HUES48 (cell line): ENCODE measurements around the gene NUMB.

Experiments
- H3K27ac ChIP-seq: one replicate; pipeline ENCODE4 v1.7.0; 2013; ENCODE audit warnings: low read depth, low read length, inconsistent platforms
- H3K27me3 ChIP-seq: 2 replicates; pipeline ENCODE4 v1.6.1; 2013; ENCODE audit warnings: mild to moderate bottlenecking, low read length; ENCODE audit not compliant: control insufficient read depth, insufficient read depth
- H3K36me3 ChIP-seq: 2 replicates; pipeline ENCODE4 v1.6.1; 2013; ENCODE audit warnings: low read length; ENCODE audit not compliant: control insufficient read depth, insufficient read depth
- H3K4me1 ChIP-seq: 2 replicates; pipeline ENCODE4 v1.6.1; 2013; ENCODE audit warnings: mild to moderate bottlenecking, low read length; ENCODE audit not compliant: control insufficient read depth, insufficient read depth
- H3K4me3 ChIP-seq: 2 replicates; pipeline ENCODE4 v1.5.1; 2013; ENCODE audit warnings: mild to moderate bottlenecking, low read depth, low read length
- H3K9ac ChIP-seq: 2 replicates; pipeline ENCODE4 v1.6.1; 2013; ENCODE audit warnings: mild to moderate bottlenecking, low read depth, low read length, moderate library complexity
- H3K9me3 ChIP-seq: 2 replicates; pipeline ENCODE4 v1.6.1; 2013; ENCODE audit warnings: low read length; ENCODE audit not compliant: control insufficient read depth, insufficient read depth

The NUMB gene

DNA sequence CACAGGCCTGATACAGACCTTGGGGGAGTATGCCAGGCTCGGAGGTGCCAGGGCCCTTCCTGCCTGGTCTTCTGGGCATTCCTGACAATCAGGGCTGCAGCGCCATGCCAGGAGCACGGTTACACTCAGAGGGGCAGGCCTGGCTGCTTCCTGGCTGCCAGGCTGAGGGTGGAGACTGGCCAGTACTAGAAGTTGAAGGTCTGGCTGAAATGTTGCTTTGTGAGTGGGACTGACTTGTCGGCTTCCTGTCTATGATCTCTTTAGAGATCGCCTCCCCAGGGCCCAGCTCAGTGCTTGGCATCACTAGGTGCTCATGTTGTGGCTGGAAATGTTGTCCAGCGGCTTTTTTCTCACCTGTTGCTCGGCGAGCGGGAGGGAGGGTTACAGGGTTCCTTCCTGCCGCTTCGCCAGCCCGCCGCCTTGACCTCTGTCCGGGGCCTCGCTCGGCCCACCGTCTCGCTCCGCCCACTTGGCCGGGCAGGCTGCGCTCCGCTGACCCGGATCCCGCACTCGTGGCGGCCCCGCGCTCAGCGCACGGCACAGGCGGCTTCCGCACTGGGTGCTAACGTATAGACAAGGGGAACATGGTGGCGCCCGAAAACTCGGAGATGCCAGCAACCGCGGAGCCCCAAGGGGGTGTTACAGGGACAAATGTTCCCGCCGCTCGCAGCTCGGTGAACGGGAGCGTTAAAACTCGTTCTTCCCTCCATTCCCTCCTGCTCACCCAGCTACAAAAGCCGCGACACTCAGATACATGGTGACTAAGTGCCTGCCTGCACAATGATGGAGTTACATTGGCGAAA, 188.4 kb downstream of the NUMB start:
- Histone ChIP-seq H3K27me3 (no peaks in the 10 kb centered on the region), H3K9me3 (no peaks in the 10 kb centered on the region), H3K4me1 (no peaks in the 10 kb centered on the region), H3K9ac (no peak overlapping the region), H3K4me3 (peak overlapping the region; percentile 46), H3K27ac (no peak overlapping the region), H3K36me3 (peaks cover 55% of the 10 kb centered on the region)

DNA sequence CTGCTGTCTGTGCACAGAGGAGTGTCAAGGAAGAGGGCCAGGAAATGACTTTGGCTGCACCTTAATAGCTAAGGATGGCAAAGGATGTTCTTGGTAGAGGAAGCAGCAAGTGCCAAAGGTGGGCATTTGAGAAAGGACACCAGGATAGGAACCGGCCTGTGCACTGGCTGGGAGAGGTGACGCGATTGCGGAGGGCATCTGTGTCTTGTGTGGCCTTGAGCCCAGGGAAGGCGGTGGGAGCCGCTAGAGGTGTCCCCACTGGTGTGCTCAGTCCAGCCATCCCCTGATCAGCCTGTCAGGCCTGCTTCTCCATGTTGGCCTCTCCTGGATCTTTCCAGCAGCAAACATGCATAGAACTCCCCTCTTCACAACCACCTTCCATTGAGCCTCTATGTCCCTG, 190.9 kb downstream of the NUMB start:
- Histone ChIP-seq H3K9me3 (no peaks in the 10 kb centered on the region), H3K4me3 (no peak overlapping the region), H3K9ac (no peak overlapping the region), H3K4me1 (no peaks in the 10 kb centered on the region), H3K36me3 (peaks cover 46% of the 10 kb centered on the region), H3K27me3 (no peaks in the 10 kb centered on the region), H3K27ac (no peak overlapping the region)

DNA sequence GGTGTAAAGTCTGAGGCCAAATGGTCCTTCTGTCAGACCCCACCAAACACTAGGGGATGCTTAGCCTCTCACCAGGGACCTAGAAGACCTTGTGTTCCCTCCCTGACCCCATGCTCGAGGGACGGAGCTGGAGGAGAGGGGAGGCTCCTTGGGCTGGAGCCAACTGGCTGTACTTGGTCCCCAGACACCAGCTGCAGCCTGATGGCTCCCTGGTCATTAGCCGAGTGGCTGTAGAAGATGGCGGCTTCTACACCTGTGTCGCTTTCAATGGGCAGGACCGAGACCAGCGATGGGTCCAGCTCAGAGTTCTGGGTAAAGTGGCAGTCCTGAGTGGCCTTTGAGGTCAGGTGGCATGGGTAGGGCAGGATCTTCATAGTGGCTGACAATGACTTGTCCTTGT, 192.0 kb downstream of the NUMB start:
- H3K9me3 ChIP-seq, result no peaks in the 10 kb centered on the region
- H3K4me3 ChIP-seq, result no peak overlapping the region
- H3K4me1 ChIP-seq, result no peaks in the 10 kb centered on the region
- H3K27ac ChIP-seq, result no peak overlapping the region
- H3K9ac ChIP-seq, result no peak overlapping the region
- H3K36me3 ChIP-seq, result peaks cover 40% of the 10 kb centered on the region
- H3K27me3 ChIP-seq, result no peaks in the 10 kb centered on the region

DNA sequence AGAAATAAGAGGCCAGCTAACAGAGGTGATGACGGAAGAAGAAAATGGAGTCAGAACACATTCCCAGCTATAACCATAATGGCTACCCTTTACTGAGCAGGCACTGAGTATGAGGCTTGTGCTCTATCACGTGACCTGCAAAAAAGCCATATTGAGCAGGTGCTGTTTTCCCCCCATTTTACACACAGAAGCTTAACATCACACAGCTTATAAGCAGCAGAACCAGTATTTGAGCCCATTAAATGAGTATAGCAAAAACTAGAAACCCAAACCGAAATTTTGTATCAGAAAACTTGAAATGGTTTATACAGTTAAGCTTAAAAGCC, 192.7 kb downstream of the NUMB start:
- Histone ChIP-seq H3K4me1 (no peaks in the 10 kb centered on the region), H3K9ac (no peak overlapping the region)

DNA sequence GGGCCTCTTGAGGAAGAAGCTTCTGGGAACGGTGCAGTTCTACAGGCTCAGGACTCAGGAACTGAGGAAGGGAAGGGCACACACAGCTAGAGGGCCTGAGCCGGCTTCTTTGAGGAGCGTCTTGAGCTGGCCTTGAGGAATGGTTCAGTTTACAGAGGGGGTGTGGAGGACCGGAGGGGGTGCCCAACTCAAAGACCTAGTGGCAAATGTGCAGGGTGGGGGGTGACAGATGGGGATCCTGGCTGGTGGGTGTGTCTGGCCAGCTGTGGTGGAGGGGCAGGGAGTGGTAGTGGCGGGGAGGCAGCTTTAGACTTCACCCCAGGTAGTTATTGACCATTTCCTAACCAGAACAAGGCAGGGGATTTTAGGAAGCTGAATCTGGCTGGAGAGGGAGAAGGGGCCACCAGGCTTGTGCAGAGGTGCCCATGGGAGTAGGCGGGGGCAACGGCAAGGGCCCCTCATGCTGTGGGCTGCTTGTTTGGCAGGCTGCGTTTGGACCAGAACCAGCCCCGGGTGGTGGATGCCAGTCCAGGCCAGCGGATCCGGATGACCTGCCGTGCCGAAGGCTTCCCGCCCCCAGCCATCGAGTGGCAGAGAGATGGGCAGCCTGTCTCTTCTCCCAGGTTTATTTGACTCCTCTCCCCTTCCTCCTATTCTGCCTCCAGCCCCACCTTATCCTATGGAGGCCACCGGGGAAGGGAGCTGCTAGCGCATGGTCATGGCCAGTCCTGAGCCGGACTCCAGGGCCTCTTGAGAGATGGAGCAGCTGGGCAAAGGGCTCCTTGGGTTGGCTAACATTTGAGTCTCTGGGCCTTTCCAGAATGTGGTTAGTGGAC, 193.2 kb downstream of the NUMB start:
- Histone ChIP-seq H3K36me3 (peaks cover 45% of the 10 kb centered on the region), H3K9me3 (no peaks in the 10 kb centered on the region), H3K4me3 (no peak overlapping the region), H3K27me3 (no peaks in the 10 kb centered on the region), H3K27ac (no peak overlapping the region), H3K4me1 (no peaks in the 10 kb centered on the region), H3K9ac (no peak overlapping the region)

More for the DNA sequence above, 192.7 kb downstream of the NUMB start:
- no peak overlapping the region for H3K4me3 ChIP-seq
- no peaks in the 10 kb centered on the region for H3K9me3 ChIP-seq
- peaks cover 45% of the 10 kb centered on the region for H3K36me3 ChIP-seq
- no peak overlapping the region for H3K27ac ChIP-seq
- H3K27me3 ChIP-seq, result no peaks in the 10 kb centered on the region

DNA sequence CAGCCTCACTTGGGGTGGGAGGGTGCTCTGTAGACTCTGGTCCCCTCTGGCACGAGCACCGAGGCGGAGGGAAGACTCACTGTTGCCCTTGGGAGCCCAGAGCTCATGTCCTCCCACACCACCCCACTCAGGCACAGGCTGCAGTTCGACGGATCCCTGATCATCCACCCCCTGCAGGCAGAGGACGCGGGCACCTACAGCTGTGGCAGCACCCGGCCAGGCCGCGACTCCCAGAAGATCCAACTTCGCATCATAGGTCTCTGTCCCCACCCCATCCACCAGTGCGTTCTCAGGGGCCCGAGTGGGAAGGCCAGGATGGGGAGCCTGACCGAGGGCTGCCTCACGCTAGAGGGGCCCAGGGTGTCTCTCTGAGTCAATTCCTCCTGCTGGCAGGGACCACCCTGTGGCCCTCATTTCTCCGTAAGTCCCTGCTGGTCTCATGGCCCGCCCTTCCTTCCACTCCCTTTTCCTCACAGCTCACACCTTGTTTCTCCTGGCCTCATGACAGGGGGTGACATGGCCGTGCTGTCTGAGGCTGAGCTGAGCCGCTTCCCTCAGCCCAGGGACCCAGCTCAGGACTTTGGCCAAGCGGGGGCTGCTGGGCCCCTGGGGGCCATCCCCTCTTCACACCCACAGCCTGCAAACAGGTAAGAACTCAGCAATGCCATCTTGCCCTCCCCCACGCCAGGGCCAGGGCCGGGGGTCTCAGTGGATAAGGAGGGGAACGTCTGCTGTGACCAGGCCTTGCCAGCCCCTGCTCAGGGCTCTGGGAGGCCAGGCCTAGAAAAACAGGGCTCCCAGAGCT, 194.1 kb downstream of the NUMB start:
- H3K27me3 ChIP-seq, result no peaks in the 10 kb centered on the region
- peaks cover 42% of the 10 kb centered on the region for H3K36me3 ChIP-seq
- no peak overlapping the region for H3K4me3 ChIP-seq
- no peak overlapping the region for H3K9ac ChIP-seq
- H3K9me3 ChIP-seq, result no peaks in the 10 kb centered on the region
- H3K4me1 ChIP-seq, result no peaks in the 10 kb centered on the region
- no peak overlapping the region for H3K27ac ChIP-seq

DNA sequence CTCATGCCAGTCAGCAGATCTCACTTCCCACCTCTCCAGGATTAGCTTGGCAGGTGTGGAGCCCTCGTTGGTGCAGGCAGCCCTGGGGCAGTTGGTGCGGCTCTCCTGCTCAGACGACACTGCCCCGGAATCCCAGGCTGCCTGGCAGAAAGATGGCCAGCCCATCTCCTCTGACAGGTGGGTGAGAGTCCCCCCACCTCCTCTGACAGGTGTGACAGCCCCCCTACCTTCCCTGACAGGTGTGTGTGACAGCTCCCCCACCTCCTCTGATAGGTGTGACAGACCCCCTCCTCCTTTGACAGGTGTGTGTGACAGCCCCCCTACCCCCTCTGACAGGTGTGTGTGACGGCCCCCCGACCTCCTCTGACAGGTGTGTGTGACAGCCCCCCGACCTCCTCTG, 194.7 kb downstream of the NUMB start:
- no peak overlapping the region for H3K27ac ChIP-seq

DNA sequence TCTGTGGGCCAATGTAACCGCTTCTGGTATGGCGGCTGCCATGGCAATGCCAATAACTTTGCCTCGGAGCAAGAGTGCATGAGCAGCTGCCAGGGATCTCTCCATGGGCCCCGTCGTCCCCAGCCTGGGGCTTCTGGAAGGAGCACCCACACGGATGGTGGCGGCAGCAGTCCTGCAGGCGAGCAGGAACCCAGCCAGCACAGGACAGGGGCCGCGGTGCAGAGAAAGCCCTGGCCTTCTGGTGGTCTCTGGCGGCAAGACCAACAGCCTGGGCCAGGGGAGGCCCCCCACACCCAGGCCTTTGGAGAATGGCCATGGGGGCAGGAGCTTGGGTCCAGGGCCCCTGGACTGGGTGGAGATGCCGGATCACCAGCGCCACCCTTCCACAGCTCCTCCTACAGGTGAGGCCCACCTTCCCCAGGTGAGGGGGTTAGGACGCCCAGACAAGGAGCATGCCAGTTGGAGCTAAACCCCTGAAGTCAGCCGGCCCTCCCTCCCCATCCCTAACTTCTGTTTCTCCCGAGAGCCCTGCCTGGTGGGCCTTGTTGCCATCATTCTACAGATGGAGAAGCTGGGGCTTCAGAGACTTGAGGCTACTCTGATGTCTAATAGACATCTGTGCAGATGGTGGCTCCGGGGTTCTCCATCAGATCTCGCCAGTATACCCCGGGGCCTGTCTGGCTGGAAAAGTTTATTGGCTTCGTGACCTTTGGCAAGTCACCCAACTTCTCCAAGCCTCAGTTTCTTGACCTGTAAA, 195.7 kb downstream of the NUMB start:
- H3K4me3 ChIP-seq, result no peak overlapping the region
- H3K9me3 ChIP-seq, result no peaks in the 10 kb centered on the region
- no peaks in the 10 kb centered on the region for H3K4me1 ChIP-seq
- H3K27ac ChIP-seq, result no peak overlapping the region
- H3K9ac ChIP-seq, result no peak overlapping the region
- no peaks in the 10 kb centered on the region for H3K27me3 ChIP-seq
- peaks cover 32% of the 10 kb centered on the region for H3K36me3 ChIP-seq

More for the DNA sequence above, 194.7 kb downstream of the NUMB start:
- Histone ChIP-seq H3K4me1 (no peaks in the 10 kb centered on the region), H3K4me3 (no peak overlapping the region), H3K9ac (no peak overlapping the region), H3K9me3 (no peaks in the 10 kb centered on the region), H3K36me3 (peaks cover 42% of the 10 kb centered on the region), H3K27me3 (no peaks in the 10 kb centered on the region)

DNA sequence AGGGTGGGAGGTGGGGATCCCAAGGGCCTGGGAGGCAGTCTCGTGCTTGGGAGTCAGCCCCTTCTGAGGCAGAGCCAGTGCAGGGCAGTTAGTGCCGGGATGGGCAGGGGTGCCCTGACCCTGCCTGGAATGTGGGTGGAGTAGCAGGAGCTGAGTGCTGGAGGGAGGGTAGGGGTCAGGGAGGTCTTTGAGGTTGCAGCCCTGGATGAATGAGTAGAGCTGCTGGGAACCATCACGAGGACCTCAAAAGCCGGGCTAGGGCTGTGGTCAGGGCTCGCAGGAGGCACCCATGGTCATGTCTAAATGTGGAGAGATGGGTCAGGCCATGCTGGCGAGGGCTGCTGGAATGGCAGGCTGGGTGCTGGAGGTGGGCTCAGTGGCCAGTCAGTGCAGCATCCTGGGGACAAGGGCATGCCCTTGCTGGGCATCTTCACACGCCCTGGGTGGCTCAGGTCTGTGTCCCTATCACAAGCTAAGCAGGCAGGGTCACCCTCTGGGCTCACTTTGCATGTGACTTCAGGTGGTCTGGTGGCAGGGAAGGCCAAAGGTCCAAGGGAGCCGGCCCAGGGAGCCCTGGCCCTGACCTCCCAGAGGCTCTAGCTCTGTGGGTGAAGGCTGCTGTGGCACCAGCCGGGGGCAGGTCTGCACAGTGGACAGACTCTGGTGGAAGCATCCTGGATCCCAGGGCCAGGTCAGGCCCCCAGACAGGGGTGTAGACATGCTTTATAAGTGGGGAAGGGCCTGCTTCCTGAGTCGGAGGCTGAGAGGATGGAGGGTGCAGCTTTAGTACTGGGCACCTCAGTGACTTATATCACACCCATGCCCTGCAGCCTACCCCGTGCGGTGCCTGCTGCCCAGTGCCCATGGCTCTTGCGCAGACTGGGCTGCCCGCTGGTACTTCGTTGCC, 196.6 kb downstream of the NUMB start:
- H3K27me3 ChIP-seq, result no peaks in the 10 kb centered on the region

DNA sequence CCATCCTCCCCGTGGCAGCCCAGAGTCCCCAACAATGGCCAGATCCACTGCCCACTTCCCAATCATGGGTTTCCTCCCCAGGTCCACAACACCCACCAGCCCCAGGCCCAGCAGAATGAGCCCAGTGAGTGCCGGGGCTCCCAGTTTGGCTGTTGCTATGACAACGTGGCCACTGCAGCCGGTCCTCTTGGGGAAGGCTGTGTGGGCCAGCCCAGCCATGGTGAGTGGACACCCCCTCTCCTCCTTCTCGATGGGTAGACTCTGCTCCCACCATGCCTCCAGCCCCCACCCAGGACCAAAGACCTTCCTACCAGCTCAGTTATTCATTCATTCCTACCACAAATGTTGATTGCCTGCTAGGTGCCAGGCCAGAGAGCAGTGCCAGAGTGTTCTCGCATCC, 197.3 kb downstream of the NUMB start:
- H3K36me3 ChIP-seq, result peaks cover 26% of the 10 kb centered on the region
- no peak overlapping the region for H3K9ac ChIP-seq
- no peaks in the 10 kb centered on the region for H3K27me3 ChIP-seq

More for the DNA sequence above, 196.6 kb downstream of the NUMB start:
- no peaks in the 10 kb centered on the region for H3K4me1 ChIP-seq
- H3K9me3 ChIP-seq, result no peaks in the 10 kb centered on the region
- H3K4me3 ChIP-seq, result no peak overlapping the region
- H3K27ac ChIP-seq, result no peak overlapping the region
- peaks cover 29% of the 10 kb centered on the region for H3K36me3 ChIP-seq
- no peak overlapping the region for H3K9ac ChIP-seq

More for the DNA sequence above, 197.3 kb downstream of the NUMB start:
- H3K27ac ChIP-seq, result no peak overlapping the region
- no peaks in the 10 kb centered on the region for H3K9me3 ChIP-seq
- H3K4me1 ChIP-seq, result no peaks in the 10 kb centered on the region
- H3K4me3 ChIP-seq, result no peak overlapping the region
